ENCODE results near the gene NRCAM.

DNA sequence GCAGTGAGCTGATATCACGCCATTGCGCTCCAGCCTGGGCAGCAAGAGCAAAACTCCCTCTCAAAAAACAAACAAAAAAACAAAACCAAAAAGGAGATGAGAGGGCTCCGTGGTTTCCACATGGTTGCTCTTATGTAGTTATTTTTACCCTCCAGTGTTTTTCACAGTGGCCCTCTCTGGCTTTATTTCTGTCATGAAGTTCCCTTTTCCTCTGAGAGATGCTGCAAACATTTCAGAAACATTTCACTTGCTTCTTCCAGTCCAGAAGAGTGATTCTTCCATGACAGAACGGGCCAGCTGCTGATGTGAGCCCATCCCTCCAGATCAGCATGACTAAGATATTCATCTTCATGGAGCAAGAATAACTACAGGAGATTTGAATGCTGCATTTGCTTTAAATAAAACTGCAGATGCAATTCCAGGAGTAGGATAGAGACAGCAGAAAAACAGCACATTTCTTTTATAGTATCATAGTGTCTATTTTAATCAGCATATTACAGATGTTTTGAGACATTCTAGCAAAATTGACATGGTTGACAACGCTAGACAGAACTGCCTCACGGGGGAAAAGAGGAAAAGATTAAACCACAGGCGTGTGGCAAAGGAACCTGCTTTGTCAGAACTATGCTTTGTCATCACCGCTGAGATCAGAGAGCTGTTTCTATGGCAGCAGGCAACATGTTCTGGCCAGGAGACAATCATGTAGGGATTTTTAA is 40.3 kb downstream of the NRCAM start:
- TF ChIP-seq, protein P1, sequence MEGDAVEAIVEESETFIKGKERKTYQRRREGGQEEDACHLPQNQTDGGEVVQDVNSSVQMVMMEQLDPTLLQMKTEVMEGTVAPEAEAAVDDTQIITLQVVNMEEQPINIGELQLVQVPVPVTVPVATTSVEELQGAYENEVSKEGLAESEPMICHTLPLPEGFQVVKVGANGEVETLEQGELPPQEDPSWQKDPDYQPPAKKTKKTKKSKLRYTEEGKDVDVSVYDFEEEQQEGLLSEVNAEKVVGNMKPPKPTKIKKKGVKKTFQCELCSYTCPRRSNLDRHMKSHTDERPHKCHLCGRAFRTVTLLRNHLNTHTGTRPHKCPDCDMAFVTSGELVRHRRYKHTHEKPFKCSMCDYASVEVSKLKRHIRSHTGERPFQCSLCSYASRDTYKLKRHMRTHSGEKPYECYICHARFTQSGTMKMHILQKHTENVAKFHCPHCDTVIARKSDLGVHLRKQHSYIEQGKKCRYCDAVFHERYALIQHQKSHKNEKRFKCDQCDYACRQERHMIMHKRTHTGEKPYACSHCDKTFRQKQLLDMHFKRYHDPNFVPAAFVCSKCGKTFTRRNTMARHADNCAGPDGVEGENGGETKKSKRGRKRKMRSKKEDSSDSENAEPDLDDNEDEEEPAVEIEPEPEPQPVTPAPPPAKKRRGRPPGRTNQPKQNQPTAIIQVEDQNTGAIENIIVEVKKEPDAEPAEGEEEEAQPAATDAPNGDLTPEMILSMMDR (conservative IDR thresholded peaks at IDR 0.05; ENCODE audit: low read depth, low read length) = no peak
- no peak for TF ChIP-seq EZH2 (IDR thresholded peaks at IDR 0.05; ENCODE audit: borderline replicate concordance, low read depth, low read length, poor library complexity, severe bottlenecking)

Measured in A673 (cell line).